ENCODE measurements around the gene MAD1L1. TPM values are rescaled to one million over a fixed set of nuclear protein-coding genes. Genes with fewer than 3 reads are reported as not detected.

The MAD1L1 gene
- total RNA-seq, 2 donors from 2014 or later, result 81.3 to 115 TPM

GRCh38 chr7:1912593-1913465 is 319.9 kb downstream of the MAD1L1 start:
- Mint-ChIP-seq H3K36me3 (ENCODE audit: low read depth) (peaks cover 2% of the 10 kb centered on the region), H3K27me3 (no peaks in the 10 kb centered on the region), H3K4me1 (peaks cover 9% of the 10 kb centered on the region), H3K27ac (no peak overlapping the region), H3K4me3 (no peak overlapping the region)
- DNase-seq, result no peak
- no peak for ATAC-seq
- H3K9me3 ChIP-seq (ENCODE audit: control insufficient read depth, low read length, poor library complexity, severe bottlenecking), result no peaks in the 10 kb centered on the region

GRCh38 chr7:1911571-1911970 is 321.2 kb downstream of the MAD1L1 start:
- H3K27me3 Mint-ChIP-seq, result no peaks in the 10 kb centered on the region
- no peak overlapping the region for H3K4me3 Mint-ChIP-seq
- ATAC-seq (no peak), DNase-seq (no peak)
- H3K9me3 ChIP-seq (ENCODE audit: control insufficient read depth, low read length, poor library complexity, severe bottlenecking), result no peaks in the 10 kb centered on the region
- peaks cover 2% of the 10 kb centered on the region for H3K36me3 Mint-ChIP-seq (ENCODE audit: low read depth)
- H3K27ac Mint-ChIP-seq, result peak overlapping the region; percentile 39
- H3K4me1 Mint-ChIP-seq, result peaks cover 7% of the 10 kb centered on the region

GRCh38 chr7:1910827-1911226 is 321.9 kb downstream of the MAD1L1 start:
- Mint-ChIP-seq H3K27me3 (no peaks in the 10 kb centered on the region), H3K36me3 (ENCODE audit: low read depth) (no peaks in the 10 kb centered on the region), H3K4me1 (peaks cover 7% of the 10 kb centered on the region), H3K4me3 (no peak overlapping the region), H3K27ac (peak overlapping the region; percentile 32)
- H3K9me3 ChIP-seq (ENCODE audit: control insufficient read depth, low read length, poor library complexity, severe bottlenecking), result no peaks in the 10 kb centered on the region
- no peak for ATAC-seq
- no peak for DNase-seq

- ATAC-seq, result no peak
- Mint-ChIP-seq H3K27ac (peak overlapping the region; percentile 32), H3K4me1 (peaks cover 7% of the 10 kb centered on the region), H3K27me3 (no peaks in the 10 kb centered on the region), H3K36me3 (ENCODE audit: low read depth) (no peaks in the 10 kb centered on the region), H3K4me3 (no peak overlapping the region)
- DNase-seq, result no peak
- no peaks in the 10 kb centered on the region for H3K9me3 ChIP-seq (ENCODE audit: control insufficient read depth, low read length, poor library complexity, severe bottlenecking)
Observed at GRCh38 chr7:1910081-1910685, 322.6 kb downstream of the MAD1L1 start.

- no peaks in the 10 kb centered on the region for H3K36me3 Mint-ChIP-seq (ENCODE audit: low read depth)
- peak overlapping the region; percentile 32 for H3K27ac Mint-ChIP-seq
- peaks cover 7% of the 10 kb centered on the region for H3K4me1 Mint-ChIP-seq
- no peaks in the 10 kb centered on the region for H3K9me3 ChIP-seq (ENCODE audit: control insufficient read depth, low read length, poor library complexity, severe bottlenecking)
- no peaks in the 10 kb centered on the region for H3K27me3 Mint-ChIP-seq
- no peak for DNase-seq
- no peak for ATAC-seq
- no peak overlapping the region for H3K4me3 Mint-ChIP-seq
Observed at GRCh38 chr7:1909476-1909875, 323.3 kb downstream of the MAD1L1 start.

GRCh38 chr7:1908823-1909420 is 323.8 kb downstream of the MAD1L1 start:
- H3K4me3 Mint-ChIP-seq, result no peak overlapping the region

GRCh38 chr7:1907751-1908365 is 324.9 kb downstream of the MAD1L1 start:
- DNase-seq, result no peak
- H3K27ac Mint-ChIP-seq, result peak overlapping the region; percentile 62
- H3K4me3 Mint-ChIP-seq, result no peak overlapping the region
- no peaks in the 10 kb centered on the region for H3K9me3 ChIP-seq (ENCODE audit: control insufficient read depth, low read length, poor library complexity, severe bottlenecking)
- H3K27me3 Mint-ChIP-seq, result no peaks in the 10 kb centered on the region
- no peak for ATAC-seq
- no peaks in the 10 kb centered on the region for H3K36me3 Mint-ChIP-seq (ENCODE audit: low read depth)
- peaks cover 3% of the 10 kb centered on the region for H3K4me1 Mint-ChIP-seq

More at GRCh38 chr7:1908823-1909420, 323.8 kb downstream of the MAD1L1 start:
- Mint-ChIP-seq H3K36me3 (ENCODE audit: low read depth) (no peaks in the 10 kb centered on the region), H3K27ac (no peak overlapping the region), H3K27me3 (no peaks in the 10 kb centered on the region), H3K4me1 (peaks cover 5% of the 10 kb centered on the region)
- H3K9me3 ChIP-seq (ENCODE audit: control insufficient read depth, low read length, poor library complexity, severe bottlenecking), result no peaks in the 10 kb centered on the region
- ATAC-seq, result no peak
- DNase-seq, result no peak

- no peaks in the 10 kb centered on the region for H3K9me3 ChIP-seq (ENCODE audit: control insufficient read depth, low read length, poor library complexity, severe bottlenecking)
- peaks cover 5% of the 10 kb centered on the region for H3K4me1 Mint-ChIP-seq
Observed at GRCh38 chr7:1906988-1907745, 325.6 kb downstream of the MAD1L1 start.

GRCh38 chr7:1906087-1906830 is 326.5 kb downstream of the MAD1L1 start:
- no peak for DNase-seq
- Mint-ChIP-seq H3K4me1 (peaks cover 6% of the 10 kb centered on the region), H3K4me3 (no peak overlapping the region), H3K27ac (no peak overlapping the region), H3K27me3 (no peaks in the 10 kb centered on the region), H3K36me3 (ENCODE audit: low read depth) (no peaks in the 10 kb centered on the region)
- ATAC-seq, result no peak
- H3K9me3 ChIP-seq (ENCODE audit: control insufficient read depth, low read length, poor library complexity, severe bottlenecking), result no peaks in the 10 kb centered on the region

More at GRCh38 chr7:1906988-1907745, 325.6 kb downstream of the MAD1L1 start:
- Mint-ChIP-seq H3K27me3 (no peaks in the 10 kb centered on the region), H3K36me3 (ENCODE audit: low read depth) (no peaks in the 10 kb centered on the region), H3K27ac (no peak overlapping the region), H3K4me3 (no peak overlapping the region)
- no peak for DNase-seq
- no peak for ATAC-seq

GRCh38 chr7:1902231-1902855 is 330.4 kb downstream of the MAD1L1 start:
- no peak for ATAC-seq
- no peaks in the 10 kb centered on the region for H3K27me3 Mint-ChIP-seq
- H3K36me3 Mint-ChIP-seq (ENCODE audit: low read depth), result no peaks in the 10 kb centered on the region
- DNase-seq, result no peak
- H3K4me3 Mint-ChIP-seq, result peak overlapping the region; percentile 41
- H3K4me1 Mint-ChIP-seq, result peaks cover 6% of the 10 kb centered on the region
- no peaks in the 10 kb centered on the region for H3K9me3 ChIP-seq (ENCODE audit: control insufficient read depth, low read length, poor library complexity, severe bottlenecking)
- H3K27ac Mint-ChIP-seq, result no peak overlapping the region

- ATAC-seq (no peak), DNase-seq (no peak)
- H3K4me3 Mint-ChIP-seq, result no peak overlapping the region
Observed at GRCh38 chr7:1901431-1902210, 331.1 kb downstream of the MAD1L1 start.

More at GRCh38 chr7:1901431-1902210, 331.1 kb downstream of the MAD1L1 start:
- no peaks in the 10 kb centered on the region for H3K27me3 Mint-ChIP-seq
- H3K27ac Mint-ChIP-seq, result no peak overlapping the region
- no peaks in the 10 kb centered on the region for H3K36me3 Mint-ChIP-seq (ENCODE audit: low read depth)
- no peaks in the 10 kb centered on the region for H3K9me3 ChIP-seq (ENCODE audit: control insufficient read depth, low read length, poor library complexity, severe bottlenecking)
- peaks cover 8% of the 10 kb centered on the region for H3K4me1 Mint-ChIP-seq

Data from T-helper 17 cell (primary cell).